OCI-M2 (cell line): ENCODE measurements around the gene ZBTB5.
"Not testable (repeated sequence)": the region's sequence is repeated elsewhere in the genome, so short reads cannot be mapped to it uniquely, and the experiment has no call there.

Experiments used
- DNase-seq: peaks from one replicate; lab custom pipeline; 2025; ENCODE audit not compliant: unreplicated experiment; lab: John Stamatoyannopoulos, UW

The ZBTB5 gene

DNA sequence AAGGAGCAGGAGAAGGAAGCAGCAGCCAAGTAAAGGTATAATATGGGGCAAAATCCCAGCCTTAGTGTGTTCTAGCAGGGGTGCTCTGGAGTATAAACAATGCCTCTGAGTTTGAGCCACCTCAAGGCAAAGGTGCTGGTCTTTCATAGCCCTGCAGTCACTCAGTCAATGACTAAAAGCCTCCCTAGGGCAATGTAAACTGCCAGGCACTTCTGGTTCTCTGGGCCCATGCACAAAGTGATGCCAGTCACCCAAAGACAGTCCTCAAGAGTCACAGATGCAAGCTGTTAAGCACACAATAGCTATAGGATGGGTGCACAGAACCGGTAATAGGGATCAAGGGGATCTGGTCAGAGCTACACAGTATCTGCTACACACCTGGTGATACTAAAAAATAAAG, 12.6 kb downstream of the ZBTB5 start:
- no peak for DNase-seq

DNA sequence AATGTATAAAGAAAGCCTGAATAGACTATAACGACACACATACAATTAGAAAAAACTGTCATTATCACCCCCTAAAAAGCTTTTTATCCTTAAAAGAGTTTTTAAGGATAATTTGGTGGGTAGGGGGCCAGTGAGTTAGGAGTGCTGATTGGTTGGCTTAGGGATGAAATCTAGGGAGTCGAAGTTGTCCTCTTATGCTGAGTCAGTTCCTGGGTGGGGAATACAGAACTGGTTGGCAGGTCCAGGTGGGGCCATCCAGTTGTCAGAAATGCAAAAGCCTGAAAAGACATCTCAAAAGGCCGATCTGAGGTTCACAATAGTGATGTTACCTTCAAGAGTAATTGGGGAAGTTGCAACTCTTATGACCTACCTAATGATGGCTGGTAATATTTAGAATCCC, 13.6 kb downstream of the ZBTB5 start:
- DNase-seq: no peak

DNA sequence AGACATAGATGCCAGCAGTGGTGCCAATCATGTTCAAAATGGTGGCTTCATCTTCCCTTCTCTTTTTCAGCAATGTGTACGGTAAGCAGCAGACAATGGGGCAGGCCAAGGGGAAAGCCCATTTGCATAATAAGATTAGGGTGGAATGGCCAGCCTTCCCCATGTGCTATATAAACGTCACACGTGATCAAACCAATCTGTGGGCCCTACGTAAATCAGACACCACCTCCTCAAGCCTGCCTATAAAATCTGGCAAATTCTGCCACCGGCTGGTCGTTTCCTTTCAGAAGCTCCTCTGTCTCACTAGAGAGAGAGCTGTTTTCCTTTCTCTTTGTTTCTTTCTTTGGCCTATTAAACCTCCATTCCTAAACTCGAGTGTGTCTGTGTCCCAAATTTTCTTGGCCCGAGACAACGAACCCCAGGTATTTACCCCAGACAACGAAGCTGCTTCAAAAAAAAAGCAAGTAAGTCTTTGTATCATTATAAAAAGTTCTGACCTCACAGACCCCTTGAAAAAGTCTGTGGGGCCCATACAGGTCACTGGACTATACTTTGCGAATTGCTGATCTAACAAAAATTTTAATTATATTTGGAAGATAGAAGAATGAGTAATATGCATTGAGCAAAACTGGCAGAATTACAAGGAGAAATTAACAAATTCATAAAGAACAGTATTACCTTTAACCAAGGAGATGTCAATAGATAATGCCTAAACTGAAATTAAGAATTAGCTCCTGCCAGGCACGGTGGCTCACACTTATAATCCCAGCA, 15.2 kb downstream of the ZBTB5 start:
- no peak for DNase-seq

DNA sequence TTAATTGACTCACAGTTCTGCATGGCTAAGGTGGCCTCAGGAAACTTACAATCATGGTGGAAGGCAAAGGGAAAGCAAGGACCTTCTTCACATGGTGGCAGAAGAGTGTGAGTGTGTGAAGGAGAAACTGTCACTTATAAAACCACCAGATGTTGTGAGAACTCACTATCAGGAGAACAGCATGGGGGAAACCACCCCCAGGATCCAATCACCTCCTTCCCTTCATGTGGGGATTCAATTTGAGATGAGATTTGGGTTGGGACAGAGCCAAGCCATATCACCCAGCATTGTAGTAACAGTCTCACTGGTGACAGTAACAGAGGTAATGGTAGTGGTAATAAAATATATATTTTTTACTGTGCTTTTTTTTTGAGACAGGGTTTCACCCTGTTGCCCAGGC, 18.1 kb downstream of the ZBTB5 start:
- DNase-seq: no peak

DNA sequence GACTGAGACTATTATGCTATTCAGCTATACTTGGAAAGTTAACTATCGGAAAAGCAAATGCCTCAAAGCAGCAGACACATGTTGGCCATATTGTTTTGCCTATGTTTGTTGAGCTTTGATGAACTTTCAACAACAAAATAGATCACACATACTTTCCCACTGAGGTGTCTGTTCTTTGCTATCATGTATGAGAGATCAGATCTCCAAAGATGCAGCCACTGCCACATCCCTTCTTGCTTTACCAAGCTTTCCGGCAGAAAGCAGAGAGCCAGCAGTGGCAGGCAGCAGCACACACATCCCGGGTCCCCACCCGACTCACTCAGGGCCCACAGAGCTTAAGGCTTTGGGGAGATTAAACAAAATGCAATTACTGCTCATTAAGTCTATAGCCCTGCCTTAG, 18.8 kb downstream of the ZBTB5 start:
- DNase-seq: no peak

DNA sequence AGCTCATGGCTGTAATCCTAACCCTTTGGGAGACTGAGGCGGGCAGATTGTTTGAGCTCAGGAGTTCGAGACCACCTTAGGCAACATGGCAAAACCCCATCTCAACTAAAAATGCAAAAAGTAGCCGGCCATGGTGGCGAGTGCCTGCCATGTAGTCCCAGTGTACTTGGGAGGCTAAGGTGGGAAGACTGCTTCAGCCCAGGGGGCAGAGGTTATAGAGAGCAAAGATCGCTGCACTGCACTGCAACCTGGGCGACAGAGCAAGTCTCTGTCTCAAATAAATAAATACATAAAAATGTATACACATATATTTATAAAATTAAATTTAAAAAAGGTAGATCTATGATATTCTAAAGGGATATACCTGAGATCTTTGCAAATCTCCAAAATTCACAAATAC, 19.4 kb downstream of the ZBTB5 start:
- no peak for DNase-seq

DNA sequence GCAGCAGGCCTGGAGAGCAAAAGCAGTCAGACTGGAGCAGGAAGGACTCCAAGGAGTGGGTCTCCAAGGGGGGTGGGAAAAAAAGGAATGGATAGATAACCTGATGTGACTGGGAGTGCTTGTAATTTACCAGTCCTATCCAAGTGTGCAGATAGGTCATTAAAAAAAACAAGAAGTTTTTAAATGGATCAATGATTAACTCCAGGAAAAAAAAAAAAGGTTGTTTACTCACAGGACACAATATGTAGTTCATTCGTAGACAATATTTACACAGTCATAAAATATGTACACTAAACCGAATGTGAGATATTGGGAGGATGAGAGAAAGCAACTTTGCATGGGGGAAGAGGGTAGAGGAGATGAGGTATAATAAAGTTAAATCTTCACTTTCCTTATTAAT, 20.4 kb downstream of the ZBTB5 start:
- DNase-seq: no peak

DNA sequence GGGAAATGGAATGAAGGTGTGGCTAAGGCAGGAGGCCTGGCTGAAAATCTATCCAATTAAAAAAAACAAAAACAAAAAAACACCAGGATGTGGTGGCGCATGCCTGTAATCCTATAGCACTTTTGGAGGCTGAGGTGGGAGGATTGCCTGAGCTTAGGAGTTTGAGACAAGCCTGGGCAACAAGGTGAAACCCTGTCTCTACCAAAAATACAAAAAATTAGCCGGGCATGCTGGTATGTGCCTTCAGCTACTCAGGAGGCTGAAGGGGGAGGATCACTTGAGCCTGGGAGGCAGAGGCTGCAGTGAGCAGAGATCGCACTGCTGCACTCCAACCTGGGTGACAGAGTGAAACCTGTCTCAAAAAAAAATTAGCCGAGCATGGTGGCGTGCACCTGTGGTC, 21.7 kb downstream of the ZBTB5 start:
- no peak for DNase-seq

DNA sequence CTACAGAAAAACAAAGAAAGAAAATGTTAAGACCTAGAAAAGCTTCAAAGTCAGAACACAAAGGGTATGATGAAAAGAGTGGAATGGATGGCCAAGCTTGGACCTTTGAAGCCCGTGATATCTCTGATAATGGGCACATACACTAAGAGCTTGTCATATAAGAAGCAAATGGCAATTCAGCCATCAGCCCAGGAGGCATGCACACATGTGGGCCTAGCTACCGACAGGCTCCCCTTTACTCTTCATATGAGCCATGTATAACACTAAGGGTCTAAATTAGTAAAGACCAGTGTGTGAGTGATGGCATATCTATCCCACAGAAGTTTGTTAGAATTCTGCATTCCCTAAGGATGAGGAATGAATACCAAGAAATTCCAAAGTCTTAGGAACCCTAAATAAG, 22.7 kb downstream of the ZBTB5 start:
- DNase-seq: no peak

DNA sequence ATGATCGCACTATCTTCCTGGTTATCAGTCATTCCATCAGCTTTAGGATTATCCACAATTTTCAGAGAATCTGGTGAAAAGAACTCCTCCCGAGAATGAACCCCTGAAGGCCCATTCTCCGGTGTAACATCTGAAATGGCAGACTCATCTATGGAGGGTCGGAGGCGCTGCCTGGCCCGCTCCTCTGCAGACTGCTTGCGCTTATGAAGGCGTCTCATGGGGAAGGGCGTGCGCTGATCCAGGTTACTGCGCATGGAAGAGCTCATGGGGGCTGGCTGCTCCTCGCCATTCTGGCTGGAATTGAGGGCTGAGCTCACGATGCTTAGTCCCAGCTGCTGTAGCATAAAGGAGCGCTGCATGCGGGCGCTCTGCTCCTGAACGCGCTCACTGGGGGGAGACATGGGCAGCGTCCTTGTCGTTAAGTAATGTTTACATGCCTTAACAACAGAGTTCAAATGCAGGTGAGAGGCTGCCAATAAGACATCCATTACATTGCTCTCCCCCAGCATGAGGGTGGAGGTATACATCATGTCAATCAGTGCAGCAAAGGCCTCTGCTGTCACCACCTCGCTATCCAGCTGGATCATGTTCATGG, 23.4 kb downstream of the ZBTB5 start:
- DNase-seq: no peak

DNA sequence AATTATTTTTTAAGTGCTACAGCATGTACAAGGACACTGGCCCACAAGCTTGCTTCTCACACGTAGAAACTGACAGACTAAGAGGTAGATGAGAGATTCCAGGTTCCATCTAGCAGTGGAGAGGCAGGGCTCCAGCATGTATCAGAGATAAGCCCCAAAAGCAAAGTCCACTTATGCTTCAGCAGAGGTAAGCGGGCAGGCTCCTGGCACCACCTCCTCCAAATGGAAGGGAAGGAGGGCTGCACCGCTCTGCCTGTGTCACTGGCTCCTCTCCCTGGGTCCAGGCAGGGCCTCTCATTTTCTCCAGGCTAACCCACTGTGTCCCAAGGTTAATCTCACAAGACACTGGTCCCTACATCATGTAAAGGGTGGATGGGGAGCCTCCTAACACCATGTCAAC, 26.9 kb downstream of the ZBTB5 start:
- DNase-seq: no peak

DNA sequence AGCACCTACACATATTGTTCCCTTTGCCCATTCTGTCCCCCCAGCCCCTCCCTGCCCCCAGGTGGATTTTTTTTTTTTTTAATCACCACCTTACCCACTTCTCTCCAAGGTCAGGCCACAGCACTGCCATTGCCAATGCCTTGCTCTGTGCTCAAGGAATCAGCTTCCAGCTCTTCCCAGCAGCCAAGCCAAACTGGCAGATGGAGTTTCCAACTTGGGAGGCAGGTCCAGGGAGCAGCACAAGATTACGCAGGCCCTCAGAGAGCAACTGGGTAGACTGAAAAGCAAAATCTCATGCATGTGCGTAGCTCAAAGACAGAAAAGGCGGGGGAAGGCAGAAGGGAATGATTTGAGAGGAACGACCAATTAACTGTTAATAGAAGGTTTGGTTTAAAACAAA, 27.6 kb downstream of the ZBTB5 start:
- DNase-seq: no peak

DNA sequence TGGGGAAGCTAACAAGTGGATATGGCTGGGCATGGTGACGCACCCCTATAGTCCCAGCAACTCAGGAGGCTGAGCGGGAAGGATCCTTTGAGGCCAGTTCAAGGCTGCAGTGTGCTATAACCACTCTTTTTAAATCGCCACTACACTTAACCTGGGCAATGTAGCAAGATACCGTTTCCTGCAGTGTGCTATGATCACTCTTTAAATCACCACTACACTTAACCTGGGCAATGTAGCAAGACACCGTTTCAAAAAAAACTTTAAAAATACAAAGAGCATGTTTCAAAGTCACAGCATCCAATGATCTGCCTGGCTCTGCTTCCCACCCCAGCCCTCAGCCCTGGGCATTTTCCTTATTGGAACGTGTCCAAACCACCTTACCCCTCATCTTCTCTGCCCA, 28.2 kb downstream of the ZBTB5 start:
- no peak for DNase-seq

DNA sequence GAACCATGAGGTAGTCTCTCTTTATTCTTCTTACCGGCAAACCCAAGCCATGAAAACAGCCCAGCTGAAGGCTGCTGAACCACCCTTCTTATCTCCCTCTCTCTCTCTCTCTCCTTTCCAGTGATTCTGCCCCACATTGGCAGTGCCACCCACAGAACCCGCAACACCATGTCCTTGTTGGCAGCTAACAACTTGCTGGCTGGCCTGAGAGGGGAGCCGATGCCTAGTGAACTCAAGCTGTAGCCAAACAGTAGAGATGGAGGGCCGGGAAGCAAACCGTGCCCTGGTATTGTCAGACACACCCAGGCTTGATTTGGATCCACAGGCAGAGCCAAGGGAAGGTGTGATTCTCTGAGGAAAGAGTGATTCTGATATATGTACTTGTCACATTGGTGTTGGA, 28.7 kb downstream of the ZBTB5 start:
- no peak for DNase-seq

DNA sequence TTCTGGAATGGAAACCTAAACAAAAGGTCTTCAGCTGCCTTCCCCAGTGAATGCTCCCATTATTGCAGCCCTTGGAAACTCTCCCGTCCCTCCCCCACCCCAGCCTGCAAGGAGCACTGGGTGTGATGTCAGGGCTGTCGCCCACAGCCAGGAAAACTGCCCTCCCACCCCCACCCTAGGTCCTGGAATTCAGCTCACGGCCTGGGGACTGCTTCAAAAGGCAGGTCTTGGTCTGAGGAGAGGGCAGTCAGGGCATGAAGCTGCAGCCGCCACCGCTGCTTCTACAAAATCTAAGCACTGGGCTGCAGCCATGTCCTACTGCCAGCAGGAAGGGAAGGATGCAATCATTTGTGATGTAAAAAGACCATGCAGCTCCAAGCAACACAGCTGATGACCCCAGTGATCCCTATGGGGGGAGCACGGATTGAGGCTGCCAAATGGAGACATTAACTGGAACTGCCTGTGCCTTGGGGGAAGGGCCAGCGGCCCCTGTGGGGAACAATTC, 31.3 kb downstream of the ZBTB5 start:
- no peak for DNase-seq

DNA sequence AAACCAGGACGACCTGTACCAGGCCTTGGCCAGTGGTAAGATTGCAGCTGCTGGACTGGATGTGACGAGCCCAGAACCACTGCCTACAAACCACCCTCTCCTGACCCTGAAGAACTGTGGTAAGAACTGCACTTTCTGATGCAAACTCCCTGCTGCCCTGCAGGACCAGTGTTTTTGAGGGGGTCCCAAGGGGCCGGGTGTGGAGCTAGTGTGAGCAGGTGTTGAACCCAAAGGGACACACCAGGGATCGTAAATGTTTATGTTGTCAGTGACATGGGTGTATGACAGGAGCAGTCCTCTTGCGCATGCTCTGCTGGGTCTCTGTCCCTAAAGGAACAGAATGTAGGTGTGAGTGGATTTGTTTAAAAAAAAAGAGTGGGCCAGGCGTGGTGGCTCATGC, 33.2 kb downstream of the ZBTB5 start:
- no peak for DNase-seq

DNA sequence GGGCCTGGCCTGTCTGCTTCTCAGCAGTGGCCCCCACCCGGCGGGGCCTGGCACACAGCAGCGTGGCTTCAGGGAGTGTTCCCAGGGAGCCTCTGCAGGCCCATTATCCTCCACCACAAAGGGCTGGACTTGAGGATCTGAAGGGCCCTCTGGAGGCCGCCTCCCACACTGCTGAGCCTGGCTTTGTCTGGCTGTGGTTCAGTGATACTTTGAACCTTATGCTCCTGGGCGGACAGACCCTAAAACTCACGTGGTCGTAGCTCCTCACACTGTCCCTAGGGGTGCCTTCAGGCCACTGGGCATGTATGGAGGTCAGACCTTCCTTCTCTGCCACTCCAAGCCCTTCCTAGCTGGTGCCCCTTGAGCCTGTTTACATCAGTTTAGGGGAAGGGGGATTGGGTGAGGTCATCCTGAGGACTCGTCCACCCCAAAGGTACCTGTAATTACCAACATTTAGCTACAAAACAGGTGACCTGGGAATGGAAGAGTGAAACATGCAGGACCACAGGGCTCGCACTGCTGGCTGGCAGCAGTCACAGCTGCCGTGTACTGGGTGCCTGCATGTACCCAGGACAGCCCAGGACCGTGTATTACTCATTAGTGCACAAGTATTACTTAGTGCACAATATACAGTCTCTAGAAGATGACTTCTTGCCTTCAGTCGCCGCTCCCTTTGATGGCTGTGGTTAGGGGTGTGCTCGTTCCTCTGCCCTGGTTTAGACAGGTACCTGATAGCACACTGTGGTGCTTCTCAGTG, 34.2 kb downstream of the ZBTB5 start:
- DNase-seq: no peak

DNA sequence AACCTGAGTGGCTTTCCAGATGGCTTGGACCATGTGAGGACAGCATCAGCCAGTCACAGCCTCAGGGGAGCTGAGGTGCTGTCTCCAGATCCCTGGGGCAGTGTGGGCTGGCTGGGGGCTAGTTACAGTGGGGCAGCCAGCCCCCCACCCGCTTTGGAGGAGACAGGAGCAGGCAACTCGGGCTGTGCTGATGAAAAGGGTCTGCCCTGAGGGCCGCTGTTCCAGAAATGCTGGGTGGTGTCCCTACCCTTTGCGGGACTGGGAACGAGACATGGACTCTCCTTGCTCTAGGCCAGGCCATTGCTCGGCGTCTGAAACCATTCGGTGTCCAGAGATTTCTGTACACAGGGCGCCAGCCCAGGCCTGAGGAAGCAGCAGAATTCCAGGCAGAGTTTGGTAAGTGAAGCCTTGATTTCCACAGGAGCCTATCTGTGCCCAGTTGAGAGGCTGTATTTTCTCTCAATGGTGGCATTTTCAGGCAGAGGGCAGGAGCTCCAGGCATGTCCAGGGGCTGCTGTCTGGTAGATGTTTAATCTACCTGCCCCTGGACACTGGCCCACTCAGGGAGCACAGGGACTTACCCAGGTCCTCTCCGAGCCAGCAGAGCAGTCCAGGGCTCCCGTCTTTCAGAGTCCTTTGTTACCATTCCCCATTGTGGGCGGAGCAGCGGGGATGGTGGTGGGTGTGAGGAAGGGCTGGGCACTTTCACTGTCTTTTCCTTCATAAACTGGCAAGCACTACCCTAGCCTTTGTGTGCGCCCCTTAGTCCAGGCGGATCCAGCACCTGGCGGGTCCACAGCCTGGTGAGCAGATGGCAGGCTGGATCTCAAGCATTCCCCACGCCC, 35.6 kb downstream of the ZBTB5 start:
- DNase-seq: no peak

DNA sequence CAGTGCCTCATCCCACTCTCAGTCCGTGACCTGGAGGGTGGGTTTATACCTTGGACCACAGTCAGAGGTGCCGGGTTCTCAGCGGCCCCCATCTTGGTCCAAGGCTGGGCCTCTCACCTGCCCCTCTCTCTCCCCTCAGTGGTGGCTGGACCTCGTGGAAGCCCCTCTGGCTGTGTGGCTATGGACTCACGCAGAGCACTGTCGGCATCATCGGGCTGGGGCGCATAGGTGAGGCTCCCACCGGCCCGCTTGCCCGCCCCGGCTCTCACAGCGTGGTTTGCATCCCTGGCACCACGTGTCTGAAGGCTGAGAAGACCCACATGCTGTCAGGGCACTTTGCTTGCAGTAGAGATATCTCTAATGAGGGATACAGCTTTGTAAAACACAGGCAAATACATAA, 36.9 kb downstream of the ZBTB5 start:
- DNase-seq: no peak

DNA sequence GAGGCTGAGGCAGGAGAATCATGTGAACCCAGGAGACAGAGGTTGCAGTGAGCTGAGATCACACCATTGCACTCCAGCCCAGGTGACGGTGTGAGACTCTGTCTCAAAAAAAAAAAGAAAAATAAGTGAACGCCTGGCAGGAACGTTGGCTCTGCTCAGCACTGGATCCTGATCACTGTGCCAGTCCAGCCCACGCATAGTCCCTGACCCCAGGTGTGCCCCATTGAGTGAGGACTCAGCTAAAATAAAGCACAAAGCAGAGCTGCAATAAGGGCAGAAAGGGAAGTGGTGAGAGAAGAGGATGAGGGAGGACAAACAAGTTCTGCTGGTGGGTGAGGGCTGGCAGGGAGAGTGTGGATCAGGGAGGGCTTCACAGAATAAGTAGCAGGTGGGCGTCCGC, 38.4 kb downstream of the ZBTB5 start:
- DNase-seq: no peak

DNA sequence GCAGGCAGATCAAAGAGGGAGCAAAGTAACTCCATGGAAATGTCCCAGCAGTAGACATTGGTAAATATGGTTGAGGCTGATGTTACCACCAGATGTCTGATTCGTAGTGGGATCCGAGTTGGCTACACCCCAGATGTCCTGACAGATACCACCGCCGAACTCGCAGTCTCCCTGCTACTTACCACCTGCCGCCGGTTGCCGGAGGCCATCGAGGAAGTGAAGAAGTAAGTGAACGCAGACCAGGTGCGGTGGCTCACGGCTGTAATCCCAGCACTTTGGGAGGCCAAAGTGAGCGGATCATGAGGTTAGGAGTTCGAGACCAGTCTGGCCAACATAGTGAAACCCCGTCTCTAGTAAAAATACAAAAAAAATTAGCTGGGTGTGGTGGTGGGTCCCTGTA, 38.8 kb downstream of the ZBTB5 start:
- not testable (repeated sequence) for DNase-seq
